RWPE1 (cell line): ENCODE measurements around the gene PRR14.
A peak's percentile ranks its signal among the peaks of the same experiment; 100 is the strongest.
"Not testable (repeated sequence)": the region's sequence is repeated elsewhere in the genome, so short reads cannot be mapped to it uniquely, and the experiment has no call there.

Experiments
- CTCF ChIA-PET: fragments of 350-600 bp; sonication (Branson Sonifier 250); formaldehyde crosslinking; extraction: SDS; loops from one replicate; lab custom pipeline; 2021; lab: Yijun Ruan, JAX
- POLR2A ChIA-PET: fragments of 400-600 bp; formaldehyde crosslinking; extraction: SDS; loops from one replicate; lab custom pipeline; 2020; ENCODE audit warnings: antibody characterized with exemption; ENCODE audit not compliant: low non-redundant PET; lab: Yijun Ruan, JAX
- DNase-seq: peaks from one replicate; pipeline ENCODE4 v3.0.0; 2012; ENCODE audit warnings: low spot score
- H3K27ac ChIP-seq: fragments of 450-650 bp; 2 replicates; pipeline ENCODE4 v1.5.1; 2017
- CTCF ChIP-seq: fragments of 450-650 bp; conservative IDR thresholded peaks from 2 replicates; pipeline ENCODE4 v1.5.1; 2017; ENCODE audit warnings: low read depth, mild to moderate bottlenecking

The PRR14 gene

GRCh38 chr16:30628628-30629540, 21.9 kb upstream of the PRR14 start:
- ChIA-PET CTCF (interaction anchor here (0.6 to 1.3 kb wide), 9 partner anchors 13 to 1750 kb away, joined by 3 to 5 read pairs (median 3); partner anchors contain the start of genes ATP2A1, SEPHS2, ZNF48 and ZNF688), POLR2A (interaction anchor here (0.5 kb wide), 1 partner anchor 57 kb away, joined by 3 read pairs; no protein-coding TSS in a partner anchor)
- DNase-seq, result peak; percentile 70
- H3K27ac ChIP-seq, result no peak overlapping the region; the same call in 1 of the 2 replicates
- TF ChIP-seq CTCF, result peak; percentile 93

GRCh38 chr16:30632454-30632853, 18.3 kb upstream of the PRR14 start:
- POLR2A ChIA-PET, DNase-seq: not testable (repeated sequence)
- CTCF ChIA-PET, result interaction anchor here (0.6 to 1.6 kb wide), 2 partner anchors 14 to 22 kb away, joined by 3 to 8 read pairs; partner anchors contain the start of gene ZNF689
- peak overlapping the region; percentile 84; the same call in 1 of the 2 replicates for H3K27ac ChIP-seq

- no peak for DNase-seq
- TF ChIP-seq CTCF, result no peak
- peak overlapping the region; percentile 84 for H3K27ac ChIP-seq
- ChIA-PET POLR2A (interaction anchor here (0.5 to 0.7 kb wide), 2 partner anchors 55 to 191 kb away, joined by 3 to 7 read pairs; no protein-coding TSS in a partner anchor), CTCF (interaction anchor here (0.6 to 0.7 kb wide), 2 partner anchors 75 to 557 kb away, joined by 3 read pairs; partner anchors contain the start of gene ZNF764)
Measured at GRCh38 chr16:30633526-30633925, 17.2 kb upstream of the PRR14 start.

GRCh38 chr16:30636599-30636998, 14.2 kb upstream of the PRR14 start:
- CTCF ChIA-PET, result interaction anchor here (0.6 to 0.9 kb wide), 3 partner anchors 9 to 138 kb away, joined by 4 to 9 read pairs (median 5); no protein-coding TSS in a partner anchor
- H3K27ac ChIP-seq, result peak overlapping the region; percentile 30
- DNase-seq, result no peak
- POLR2A ChIA-PET, result interaction anchor here (0.6 kb wide), 1 partner anchor 206 kb away, joined by 4 read pairs; no protein-coding TSS in a partner anchor
- TF ChIP-seq CTCF, result no peak

- peak overlapping the region; percentile 30 for H3K27ac ChIP-seq
- ChIA-PET CTCF (interaction anchor here (0.6 to 0.9 kb wide), 8 partner anchors 9 to 282 kb away, joined by 3 to 9 read pairs (median 4); partner anchors contain the start of gene CD2BP2), POLR2A (interaction anchor here (0.6 kb wide), 1 partner anchor 207 kb away, joined by 4 read pairs; no protein-coding TSS in a partner anchor)
- DNase-seq, result not testable (repeated sequence)
Measured at GRCh38 chr16:30637139-30637538, 13.6 kb upstream of the PRR14 start.

GRCh38 chr16:30637944-30638343, 12.8 kb upstream of the PRR14 start:
- POLR2A ChIA-PET, result interaction anchor here (0.6 kb wide), 1 partner anchor 86 kb away, joined by 7 read pairs; no protein-coding TSS in a partner anchor

More at GRCh38 chr16:30637944-30638343, 12.8 kb upstream of the PRR14 start:
- peak; percentile 28 for DNase-seq
- TF ChIP-seq CTCF, result peak; percentile 68
- H3K27ac ChIP-seq, result 0 out of 2 replicates have a peak overlapping the region, but pooled peaks have one; percentile 21
- CTCF ChIA-PET, result interaction anchor here (0.6 to 0.7 kb wide), 4 partner anchors 17 to 283 kb away, joined by 3 to 5 read pairs (median 3); partner anchors contain the start of gene CD2BP2
